Activated T-helper 17 cell treated with anti-CD3 and anti-CD28 coated beads, Interleukin-2, amount 50 U/mL, for 72 hours (primary cell): ENCODE results near the gene BCAS3. TPM values are rescaled to one million over a fixed set of nuclear protein-coding genes. Genes with fewer than 3 reads are reported as not detected.
"Not testable (repeated sequence)": the region's sequence is repeated elsewhere in the genome, so short reads cannot be mapped to it uniquely, and the experiment has no call there.

Experiments
- ATAC-seq: fragments of 150-1000 bp; cut with Tn5 transposase; replicated peaks from 2 replicates; pipeline ENCODE4 v1.10.0; 2021; ENCODE audit warnings: mild to moderate bottlenecking, moderate library complexity
- H3K27ac Mint-ChIP-seq: one replicate; pipeline ENCODE4 v1.8.0; 2022; ENCODE audit warnings: mixed read lengths
- H3K27me3 Mint-ChIP-seq: one replicate; pipeline ENCODE4 v1.8.0; 2022; ENCODE audit warnings: mixed read lengths
- H3K36me3 Mint-ChIP-seq: one replicate; pipeline ENCODE4 v1.8.0; 2022; ENCODE audit warnings: low read depth, mild to moderate bottlenecking, mixed read lengths
- H3K4me1 Mint-ChIP-seq: one replicate; pipeline ENCODE4 v1.8.0; 2022; ENCODE audit warnings: mixed read lengths
- H3K4me3 Mint-ChIP-seq: one replicate; pipeline ENCODE4 v1.8.0; 2022; ENCODE audit warnings: mild to moderate bottlenecking, mixed read lengths
- H3K9me3 Mint-ChIP-seq: one replicate; pipeline ENCODE4 v1.8.0; 2022; ENCODE audit warnings: mixed read lengths
- total RNA-seq, 2 donors: library from RNA; stranded (reverse); gene quantifications; one replicate each; pipeline ENCODE4 v1.2.3, GENCODE V29; 2022

The BCAS3 gene
- total RNA-seq, 2 donors from 2014 or later: 11.6 to 15.0 TPM

- no peak for ATAC-seq
- Mint-ChIP-seq H3K27me3 (no peaks in the 10 kb centered on the region), H3K9me3 (no peaks in the 10 kb centered on the region), H3K4me3 (no peak overlapping the region), H3K27ac (no peak overlapping the region), H3K36me3 (no peaks in the 10 kb centered on the region), H3K4me1 (peaks cover 5% of the 10 kb centered on the region)
These were observed 66.8 kb downstream of the BCAS3 start for GRCh38 chr17:60744355-60744966.

- no peak overlapping the region for H3K4me3 Mint-ChIP-seq
- H3K4me1 Mint-ChIP-seq: peaks cover 5% of the 10 kb centered on the region
- no peaks in the 10 kb centered on the region for H3K36me3 Mint-ChIP-seq
- no peak for ATAC-seq
- H3K27me3 Mint-ChIP-seq: no peaks in the 10 kb centered on the region
- H3K27ac Mint-ChIP-seq: no peak overlapping the region
- H3K9me3 Mint-ChIP-seq: no peaks in the 10 kb centered on the region
These were observed 67.9 kb downstream of the BCAS3 start for GRCh38 chr17:60745544-60745943.

GRCh38 chr17:60747069-60747808 is 69.6 kb downstream of the BCAS3 start:
- no peak overlapping the region for H3K27ac Mint-ChIP-seq
- no peaks in the 10 kb centered on the region for H3K27me3 Mint-ChIP-seq
- no peak overlapping the region for H3K4me3 Mint-ChIP-seq
- H3K36me3 Mint-ChIP-seq: no peaks in the 10 kb centered on the region
- peaks cover 5% of the 10 kb centered on the region for H3K4me1 Mint-ChIP-seq
- ATAC-seq: no peak
- H3K9me3 Mint-ChIP-seq: no peaks in the 10 kb centered on the region

GRCh38 chr17:60748204-60748603 is 70.6 kb downstream of the BCAS3 start:
- Mint-ChIP-seq H3K4me3 (no peak overlapping the region), H3K9me3 (no peaks in the 10 kb centered on the region), H3K27ac (peak overlapping the region; percentile 9), H3K27me3 (no peaks in the 10 kb centered on the region), H3K4me1 (peaks cover 5% of the 10 kb centered on the region), H3K36me3 (no peaks in the 10 kb centered on the region)
- ATAC-seq: no peak

- Mint-ChIP-seq H3K9me3 (no peaks in the 10 kb centered on the region), H3K36me3 (no peaks in the 10 kb centered on the region), H3K4me1 (peaks cover 5% of the 10 kb centered on the region), H3K4me3 (no peak overlapping the region), H3K27ac (no peak overlapping the region), H3K27me3 (no peaks in the 10 kb centered on the region)
- no peak for ATAC-seq
These were observed 71.4 kb downstream of the BCAS3 start for GRCh38 chr17:60749050-60749449.

- peaks cover 5% of the 10 kb centered on the region for H3K4me1 Mint-ChIP-seq
- no peaks in the 10 kb centered on the region for H3K36me3 Mint-ChIP-seq
- no peaks in the 10 kb centered on the region for H3K9me3 Mint-ChIP-seq
- H3K4me3 Mint-ChIP-seq: no peak overlapping the region
- no peak for ATAC-seq
- no peak overlapping the region for H3K27ac Mint-ChIP-seq
- H3K27me3 Mint-ChIP-seq: no peaks in the 10 kb centered on the region
These were observed 72.1 kb downstream of the BCAS3 start for GRCh38 chr17:60749708-60750107.

- Mint-ChIP-seq H3K9me3 (no peaks in the 10 kb centered on the region), H3K4me3 (no peak overlapping the region), H3K27ac (no peak overlapping the region), H3K4me1 (peaks cover 5% of the 10 kb centered on the region), H3K36me3 (no peaks in the 10 kb centered on the region), H3K27me3 (no peaks in the 10 kb centered on the region)
- ATAC-seq: no peak
These were observed 73.0 kb downstream of the BCAS3 start for GRCh38 chr17:60750640-60751039.

GRCh38 chr17:60751884-60752283 is 74.2 kb downstream of the BCAS3 start:
- ATAC-seq: no peak
- Mint-ChIP-seq H3K27ac (no peak overlapping the region), H3K4me1 (peaks cover 5% of the 10 kb centered on the region), H3K4me3 (no peak overlapping the region), H3K36me3 (no peaks in the 10 kb centered on the region), H3K27me3 (no peaks in the 10 kb centered on the region), H3K9me3 (no peaks in the 10 kb centered on the region)

- no peaks in the 10 kb centered on the region for H3K9me3 Mint-ChIP-seq
- H3K36me3 Mint-ChIP-seq: no peaks in the 10 kb centered on the region
- no peak for ATAC-seq
- H3K4me3 Mint-ChIP-seq: no peak overlapping the region
- no peaks in the 10 kb centered on the region for H3K27me3 Mint-ChIP-seq
- no peaks in the 10 kb centered on the region for H3K4me1 Mint-ChIP-seq
- no peak overlapping the region for H3K27ac Mint-ChIP-seq
These were observed 75.4 kb downstream of the BCAS3 start for GRCh38 chr17:60752873-60753577.

GRCh38 chr17:60754057-60754604 is 76.5 kb downstream of the BCAS3 start:
- no peak overlapping the region for H3K27ac Mint-ChIP-seq
- no peaks in the 10 kb centered on the region for H3K9me3 Mint-ChIP-seq
- H3K27me3 Mint-ChIP-seq: no peaks in the 10 kb centered on the region
- ATAC-seq: no peak
- no peak overlapping the region for H3K4me3 Mint-ChIP-seq
- no peaks in the 10 kb centered on the region for H3K4me1 Mint-ChIP-seq
- H3K36me3 Mint-ChIP-seq: no peaks in the 10 kb centered on the region

- H3K27ac Mint-ChIP-seq, H3K9me3 Mint-ChIP-seq, H3K27me3 Mint-ChIP-seq, ATAC-seq, H3K4me3 Mint-ChIP-seq, H3K4me1 Mint-ChIP-seq: not testable (repeated sequence)
- peaks cover 21% of the 10 kb centered on the region for H3K36me3 Mint-ChIP-seq
These were observed 79.1 kb downstream of the BCAS3 start for GRCh38 chr17:60756798-60757197.

- Mint-ChIP-seq H3K36me3 (peaks cover 22% of the 10 kb centered on the region), H3K9me3 (peaks cover 8% of the 10 kb centered on the region), H3K27ac (no peak overlapping the region), H3K27me3 (no peaks in the 10 kb centered on the region), H3K4me1 (no peaks in the 10 kb centered on the region), H3K4me3 (no peak overlapping the region)
- no peak for ATAC-seq
These were observed 79.8 kb downstream of the BCAS3 start for GRCh38 chr17:60757437-60757836.

GRCh38 chr17:60759756-60760155 is 82.1 kb downstream of the BCAS3 start:
- ATAC-seq: no peak
- H3K4me3 Mint-ChIP-seq: no peak overlapping the region
- no peak overlapping the region for H3K27ac Mint-ChIP-seq
- no peaks in the 10 kb centered on the region for H3K27me3 Mint-ChIP-seq
- H3K36me3 Mint-ChIP-seq: peaks cover 37% of the 10 kb centered on the region
- peaks cover 15% of the 10 kb centered on the region for H3K9me3 Mint-ChIP-seq
- H3K4me1 Mint-ChIP-seq: no peaks in the 10 kb centered on the region

GRCh38 chr17:60761301-60761700 is 83.7 kb downstream of the BCAS3 start:
- H3K27ac Mint-ChIP-seq, ATAC-seq, H3K4me1 Mint-ChIP-seq, H3K4me3 Mint-ChIP-seq, H3K27me3 Mint-ChIP-seq: not testable (repeated sequence)
- Mint-ChIP-seq H3K9me3 (peaks cover 21% of the 10 kb centered on the region), H3K36me3 (peaks cover 37% of the 10 kb centered on the region)

- Mint-ChIP-seq H3K36me3 (peaks cover 17% of the 10 kb centered on the region), H3K9me3 (peaks cover 12% of the 10 kb centered on the region), H3K4me3 (no peak overlapping the region), H3K4me1 (peaks cover 14% of the 10 kb centered on the region), H3K27me3 (no peaks in the 10 kb centered on the region), H3K27ac (no peak overlapping the region)
- ATAC-seq: no peak
These were observed 89.1 kb downstream of the BCAS3 start for GRCh38 chr17:60766778-60767190.
